A549 (cell line): Measurements from ENCODE around the gene SFRP2. TPM values are rescaled to one million over a fixed set of nuclear protein-coding genes. Genes with fewer than 3 reads are reported as not detected.

Source experiments
- ATAC-seq, 2 experiments: fragments of 200-7000 bp in 1 of 2; fragments of >200 bp in 1 of 2; cut with Nextera tagmentation in 1 of 2; cut with Tn5 transposase in 1 of 2; 3 replicates each; pipeline versions ENCODE4 v1.8.0 to v1.9.1; 2018 to 2020; ENCODE audit warnings: mild to moderate bottlenecking in 1 of 2, moderate library complexity in 1 of 2
- CTCF ChIA-PET: fragments of 300-600 bp; sonication (Branson Sonifier 250); formaldehyde crosslinking; extraction: SDS; loops from one replicate; lab custom pipeline; 2021; ENCODE audit warnings: antibody characterized with exemption, inconsistent platforms; lab: Yijun Ruan, JAX
- POLR2A ChIA-PET: fragments of 350-600 bp; formaldehyde crosslinking; extraction: SDS; loops from one replicate; lab custom pipeline; 2021; ENCODE audit warnings: antibody characterized with exemption, inconsistent platforms; lab: Yijun Ruan, JAX
- DNase-seq, 2 experiments: peaks; one replicate each; pipeline versions ENCODE4 v3.0.0 to v3.0.0-alpha.2; 2011 to 2016; ENCODE audit warnings: low read depth in 1 of 2, low spot score in 1 of 2
- FAIRE-seq: peaks from 2 replicates; lab custom pipeline; 2011; peaks lifted over from hg19 to GRCh38; lab: Jason Lieb, UNC
- H3K27ac ChIP-seq, 2 experiments: fragments of >200 bp; sonication (Bioruptor Twin); formaldehyde crosslinking; 3 replicates each; pipeline ENCODE4 v1.5.1; 2016 to 2017
- H3K4me1 ChIP-seq: fragments of >200 bp; sonication (Bioruptor Twin); formaldehyde crosslinking; 3 replicates; pipeline ENCODE4 v1.6.1; 2016
- H3K4me2 ChIP-seq: fragments of >200 bp; sonication (Bioruptor Twin); formaldehyde crosslinking; 3 replicates; pipeline ENCODE4 v1.6.1; 2016
- H3K4me3 ChIP-seq: fragments of >200 bp; sonication (Bioruptor Twin); formaldehyde crosslinking; 3 replicates; pipeline ENCODE4 v1.5.1; 2016
- H3K9me3 ChIP-seq: fragments of >200 bp; sonication (Bioruptor Twin); formaldehyde crosslinking; 3 replicates; pipeline ENCODE4 v1.6.1; 2016
- ATOH8 ChIP-seq: fragments of 250-450 bp; sonication (Bioruptor Pico); IDR thresholded peaks from 2 replicates; pipeline ENCODE4 v1.5.0; 2020; ENCODE audit warnings: low read depth, mild to moderate bottlenecking, moderate library complexity
- CBX2 ChIP-seq: fragments of 200-600 bp; sonication (generic); IDR thresholded peaks from 2 replicates; pipeline ENCODE4 v1.6.1; 2016; ENCODE audit warnings: low read depth, mild to moderate bottlenecking, borderline replicate concordance
- CBX8 ChIP-seq: fragments of 200-600 bp; sonication (generic); IDR thresholded peaks from 2 replicates; pipeline ENCODE4 v1.6.1; 2016
- CEBPB ChIP-seq, 2 experiments: fragments of >200 bp in 1 of 2; sonication (Bioruptor Twin) in 1 of 2; formaldehyde crosslinking in 1 of 2; IDR thresholded peaks; 2 replicates each; pipeline ENCODE4 v1.6.1; 2012 to 2016
- CHD2 ChIP-seq: fragments of 150-350 bp; IDR thresholded peaks from 2 replicates; pipeline ENCODE4 v1.6.1; 2014; ENCODE audit warnings: low read length; ENCODE audit not compliant: partially characterized antibody
- E2F6 ChIP-seq: IDR thresholded peaks from 2 replicates; pipeline ENCODE4 v1.6.1; 2012; ENCODE audit warnings: low read depth, borderline replicate concordance
- EHMT2 ChIP-seq: fragments of 200-600 bp; sonication (generic); IDR thresholded peaks from 2 replicates; pipeline ENCODE4 v1.6.1; 2016; ENCODE audit warnings: antibody characterized with exemption, low read depth, mild to moderate bottlenecking, moderate library complexity
- FOSB ChIP-seq: fragments of 250-450 bp; sonication (Bioruptor Pico); IDR thresholded peaks from 2 replicates; pipeline ENCODE4 v1.5.0; 2020; ENCODE audit warnings: mild to moderate bottlenecking, moderate library complexity
- FOSL2 ChIP-seq, 2 experiments: fragments of 450-650 bp in 1 of 2; fragments of >200 bp in 1 of 2; sonication (Bioruptor Twin) in 1 of 2; formaldehyde crosslinking; IDR thresholded peaks; 2 replicates each; pipeline versions ENCODE4 v1.5.0 to v1.6.1; 2016 to 2020; ENCODE audit warnings: mild to moderate bottlenecking in 1 of 2, moderate library complexity in 1 of 2
- GATA3 ChIP-seq: IDR thresholded peaks from 2 replicates; pipeline ENCODE4 v1.6.1; 2012; ENCODE audit warnings: borderline replicate concordance
- HEYL ChIP-seq: fragments of 250-450 bp; sonication (Bioruptor Pico); IDR thresholded peaks from 2 replicates; pipeline ENCODE4 v1.8.0; 2021; ENCODE audit warnings: mild to moderate bottlenecking, moderate library complexity
- HOXA7 ChIP-seq: fragments of 250-450 bp; sonication (Bioruptor Pico); IDR thresholded peaks from 2 replicates; pipeline ENCODE4 v1.5.0; 2020; ENCODE audit warnings: mild to moderate bottlenecking, moderate library complexity
- HOXB13 ChIP-seq: fragments of 250-450 bp; sonication (Bioruptor Pico); IDR thresholded peaks from 2 replicates; pipeline ENCODE4 v1.5.0; 2020; ENCODE audit warnings: low read depth, mild to moderate bottlenecking, moderate library complexity
- HOXB5 ChIP-seq: fragments of 250-450 bp; sonication (Bioruptor Pico); IDR thresholded peaks from 2 replicates; pipeline ENCODE4 v1.5.0; 2020; ENCODE audit warnings: mild to moderate bottlenecking, moderate library complexity
- MAFK ChIP-seq: fragments of 450-650 bp; IDR thresholded peaks from 2 replicates; pipeline ENCODE4 v1.6.1; 2014; ENCODE audit not compliant: partially characterized antibody
- MYC ChIP-seq: IDR thresholded peaks from 2 replicates; pipeline ENCODE4 v1.6.1; 2012; ENCODE audit warnings: mild to moderate bottlenecking, inconsistent platforms, low read length, improper control_type of control experiment, borderline replicate concordance
- NFE2L2 ChIP-seq: fragments of 150-350 bp; conservative IDR thresholded peaks from 2 replicates; pipeline ENCODE4 v1.6.1; 2014; ENCODE audit warnings: low read length
- NR3C1 ChIP-seq: fragments of >200 bp; sonication (Bioruptor Twin); formaldehyde crosslinking; IDR thresholded peaks from 3 replicates; pipeline ENCODE4 v1.6.1; 2017
- POLR2AphosphoS2 ChIP-seq: conservative IDR thresholded peaks from 2 replicates; pipeline ENCODE4 v1.6.1; 2012; ENCODE audit warnings: low read length, improper control_type of control experiment, inconsistent platforms
- RAD21 ChIP-seq, 2 experiments: fragments of >200 bp in 1 of 2; sonication (Bioruptor Twin) in 1 of 2; formaldehyde crosslinking in 1 of 2; IDR thresholded peaks in 1 of 2; conservative IDR thresholded peaks in 1 of 2; 2 replicates in 1 of 2; 3 replicates in 1 of 2; pipeline ENCODE4 v1.6.1; 2012 to 2018; ENCODE audit warnings: inconsistent platforms in 1 of 2
- RFX5 ChIP-seq: fragments of 450-650 bp; IDR thresholded peaks from 2 replicates; pipeline ENCODE4 v1.7.1; 2014; ENCODE audit warnings: antibody characterized with exemption, mild to moderate bottlenecking, moderate library complexity
- SMC3 ChIP-seq: fragments of >200 bp; sonication (Bioruptor Twin); formaldehyde crosslinking; IDR thresholded peaks from 3 replicates; pipeline ENCODE4 v1.6.1; 2018; ENCODE audit warnings: inconsistent platforms
- SREBF2 ChIP-seq: fragments of 450-650 bp; IDR thresholded peaks from 2 replicates; pipeline ENCODE4 v1.6.1; 2014; ENCODE audit warnings: mild to moderate bottlenecking, moderate library complexity
- ZSCAN20 ChIP-seq: fragments of 250-450 bp; sonication (Bioruptor Pico); IDR thresholded peaks from 2 replicates; pipeline ENCODE4 v1.8.0; 2022; ENCODE audit warnings: mild to moderate bottlenecking, moderate library complexity
- WGBS: methylation state at CpG from one replicate; pipeline ENCODE4 v1.1.6; 2017; ENCODE audit errors: missing lambda C conversion rate; 5-methylcytosine and 5-hydroxymethylcytosine counted together
- polyA plus RNA-seq, 4 experiments: library from polyadenylated mRNA; depleted of rRNA in 3 of 4; stranded (reverse); fragments of >200 nt; fragmentation: RNase III in 1 of 4; extraction: RNeasy Plus Mini Kit Qiagen cat#74134 plus additional on column Dnase treatment in 1 of 4; gene quantifications; 2 replicates in 3 of 4; 3 replicates in 1 of 4; pipeline ENCODE4 v1.2.3, GENCODE V29; 2011 to 2017
- TF ChIP-seq, protein P1 (sequence below): fragments of >200 bp; sonication (Bioruptor Twin); formaldehyde crosslinking; IDR thresholded peaks from 3 replicates; pipeline ENCODE4 v1.5.1; 2016
- TF ChIP-seq, protein P2 (sequence below): fragments of >200 bp; sonication (Bioruptor Twin); formaldehyde crosslinking; IDR thresholded peaks from 2 replicates; pipeline ENCODE4 v1.6.1; 2016
- TF ChIP-seq, protein P3 (sequence below): fragments of 200-600 bp; sonication (generic); IDR thresholded peaks from 2 replicates; pipeline ENCODE4 v1.6.1; 2016; ENCODE audit warnings: antibody characterized with exemption, mild to moderate bottlenecking, moderate library complexity

Gene SFRP2
- polyA plus RNA-seq, 2 of the 4 experiments (the other 2 are of a cell fraction), result not detected

DNA sequence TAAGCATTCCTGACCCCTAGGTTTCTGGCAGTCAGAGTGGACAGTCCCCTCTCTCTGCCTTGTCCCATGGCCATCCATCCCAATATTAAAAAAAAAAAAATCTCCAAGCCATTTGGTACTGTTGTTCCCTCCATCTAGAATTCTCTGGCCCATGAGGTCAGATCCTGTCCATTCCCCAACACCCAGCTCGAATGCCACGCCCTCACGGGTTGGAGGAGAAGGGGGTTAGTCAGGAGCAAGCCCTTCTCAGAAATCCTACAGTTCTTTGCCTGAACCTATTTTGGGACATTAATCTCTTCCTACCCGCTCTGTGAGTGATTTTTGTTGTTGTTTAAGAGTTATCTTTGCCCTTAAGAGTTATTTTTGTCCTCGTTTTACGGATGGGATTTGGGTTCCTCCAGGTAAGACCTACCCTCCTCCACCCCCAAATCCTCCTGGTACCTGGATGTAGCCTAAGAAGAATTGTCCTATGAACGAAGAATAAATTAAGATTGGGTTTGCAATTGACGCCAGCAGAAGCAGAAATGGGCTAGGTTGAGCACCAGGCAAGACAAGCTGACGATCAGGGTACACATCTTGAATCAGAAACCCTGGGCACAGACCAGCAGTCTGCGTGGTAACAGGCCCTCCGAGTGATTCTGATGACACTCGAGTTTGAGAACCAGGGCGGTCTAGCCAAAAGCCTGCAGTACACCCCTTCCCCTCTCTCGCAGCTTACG is 30.0 kb downstream of the SFRP2 start:
- no peak overlapping the region; the same call in 2 of the 3 replicates for H3K4me2 ChIP-seq

GRCh38 chr4:153758136-153758535 is 30.7 kb downstream of the SFRP2 start:
- POLR2A ChIA-PET, result no interaction called here
- CTCF ChIA-PET, result interaction anchor here (1.3 to 1.8 kb wide), 2 partner anchors 9 to 10 kb away, joined by 3 to 9 read pairs; no protein-coding TSS in a partner anchor
- DNase-seq (no peak), ATAC-seq (no peak), FAIRE-seq (no peak)
- Histone ChIP-seq H3K9me3 (no peaks in the 10 kb centered on the region), H3K4me1 (no peaks in the 10 kb centered on the region), H3K4me3 (no peak overlapping the region), H3K27ac (no peak overlapping the region), H3K4me2 (no peak overlapping the region)
- 79% methylated on average over 2 of the region's 2 CpGs for WGBS
- TF ChIP-seq, protein P1, sequence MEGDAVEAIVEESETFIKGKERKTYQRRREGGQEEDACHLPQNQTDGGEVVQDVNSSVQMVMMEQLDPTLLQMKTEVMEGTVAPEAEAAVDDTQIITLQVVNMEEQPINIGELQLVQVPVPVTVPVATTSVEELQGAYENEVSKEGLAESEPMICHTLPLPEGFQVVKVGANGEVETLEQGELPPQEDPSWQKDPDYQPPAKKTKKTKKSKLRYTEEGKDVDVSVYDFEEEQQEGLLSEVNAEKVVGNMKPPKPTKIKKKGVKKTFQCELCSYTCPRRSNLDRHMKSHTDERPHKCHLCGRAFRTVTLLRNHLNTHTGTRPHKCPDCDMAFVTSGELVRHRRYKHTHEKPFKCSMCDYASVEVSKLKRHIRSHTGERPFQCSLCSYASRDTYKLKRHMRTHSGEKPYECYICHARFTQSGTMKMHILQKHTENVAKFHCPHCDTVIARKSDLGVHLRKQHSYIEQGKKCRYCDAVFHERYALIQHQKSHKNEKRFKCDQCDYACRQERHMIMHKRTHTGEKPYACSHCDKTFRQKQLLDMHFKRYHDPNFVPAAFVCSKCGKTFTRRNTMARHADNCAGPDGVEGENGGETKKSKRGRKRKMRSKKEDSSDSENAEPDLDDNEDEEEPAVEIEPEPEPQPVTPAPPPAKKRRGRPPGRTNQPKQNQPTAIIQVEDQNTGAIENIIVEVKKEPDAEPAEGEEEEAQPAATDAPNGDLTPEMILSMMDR, result no peak
- TF ChIP-seq CEBPB (IDR thresholded peaks at IDR 0.05) (no peak), ATOH8 (CRISPR knock-in tag) (no peak), NFE2L2 (no peak), FOSL2 (IDR thresholded peaks at IDR 0.05) (no peak), FOSL2 (CRISPR knock-in tag; IDR thresholded peaks at IDR 0.05) (no peak), MAFK (no peak), FOSB (no peak), CHD2 (no peak), EHMT2 (no peak), E2F6 (no peak), NR3C1 (no peak), ZSCAN20 (CRISPR knock-in tag) (no peak), POLR2AphosphoS2 (no peak)
- TF ChIP-seq, protein P2, sequence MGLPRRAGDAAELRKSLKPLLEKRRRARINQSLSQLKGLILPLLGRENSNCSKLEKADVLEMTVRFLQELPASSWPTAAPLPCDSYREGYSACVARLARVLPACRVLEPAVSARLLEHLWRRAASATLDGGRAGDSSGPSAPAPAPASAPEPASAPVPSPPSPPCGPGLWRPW, result no peak

More for the DNA sequence above, 30.0 kb downstream of the SFRP2 start:
- no peak for ATAC-seq
- WGBS, result 75% methylated on average over 15 of the region's 15 CpGs
- ChIA-PET CTCF (interaction anchor here (1.3 to 1.8 kb wide), 2 partner anchors 9 kb away, joined by 3 to 9 read pairs; no protein-coding TSS in a partner anchor), POLR2A (no interaction called here)
- TF ChIP-seq HEYL, result no peak
- Histone ChIP-seq H3K27ac (no peak overlapping the region), H3K9me3 (no peaks in the 10 kb centered on the region), H3K4me3 (no peak overlapping the region), H3K4me1 (no peaks in the 10 kb centered on the region)
- no peak for DNase-seq
- no peak for FAIRE-seq

- DNase-seq, result no peak
- Histone ChIP-seq H3K4me2 (no peak overlapping the region), H3K9me3 (no peaks in the 10 kb centered on the region), H3K4me1 (no peaks in the 10 kb centered on the region), H3K27ac (no peak overlapping the region), H3K4me3 (no peak overlapping the region)
- no CpG with 5 or more reads among the region's 1 CpG for WGBS
- no peak for ATAC-seq
- CTCF ChIA-PET, result interaction anchor here (1.3 to 1.8 kb wide), 2 partner anchors 8 to 11 kb away, joined by 3 to 9 read pairs; no protein-coding TSS in a partner anchor
- FAIRE-seq, result no peak
- POLR2A ChIA-PET, result no interaction called here
- no peak for TF ChIP-seq CHD2
- no peak for TF ChIP-seq CBX2
- no peak for TF ChIP-seq SMC3
- no peak for TF ChIP-seq CBX8
- TF ChIP-seq HOXB5 (CRISPR knock-in tag), result no peak
- no peak for TF ChIP-seq RAD21 (conservative IDR thresholded peaks at IDR 0.05 in 1 of 2, IDR thresholded peaks at IDR 0.05 in 1 of 2)
- no peak for TF ChIP-seq RFX5
- TF ChIP-seq GATA3, result no peak
- TF ChIP-seq MYC, result no peak
- no peak for TF ChIP-seq SREBF2
- TF ChIP-seq HOXB13 (CRISPR knock-in tag), result no peak
- TF ChIP-seq HOXA7 (CRISPR knock-in tag), result no peak
- TF ChIP-seq, protein P3, sequence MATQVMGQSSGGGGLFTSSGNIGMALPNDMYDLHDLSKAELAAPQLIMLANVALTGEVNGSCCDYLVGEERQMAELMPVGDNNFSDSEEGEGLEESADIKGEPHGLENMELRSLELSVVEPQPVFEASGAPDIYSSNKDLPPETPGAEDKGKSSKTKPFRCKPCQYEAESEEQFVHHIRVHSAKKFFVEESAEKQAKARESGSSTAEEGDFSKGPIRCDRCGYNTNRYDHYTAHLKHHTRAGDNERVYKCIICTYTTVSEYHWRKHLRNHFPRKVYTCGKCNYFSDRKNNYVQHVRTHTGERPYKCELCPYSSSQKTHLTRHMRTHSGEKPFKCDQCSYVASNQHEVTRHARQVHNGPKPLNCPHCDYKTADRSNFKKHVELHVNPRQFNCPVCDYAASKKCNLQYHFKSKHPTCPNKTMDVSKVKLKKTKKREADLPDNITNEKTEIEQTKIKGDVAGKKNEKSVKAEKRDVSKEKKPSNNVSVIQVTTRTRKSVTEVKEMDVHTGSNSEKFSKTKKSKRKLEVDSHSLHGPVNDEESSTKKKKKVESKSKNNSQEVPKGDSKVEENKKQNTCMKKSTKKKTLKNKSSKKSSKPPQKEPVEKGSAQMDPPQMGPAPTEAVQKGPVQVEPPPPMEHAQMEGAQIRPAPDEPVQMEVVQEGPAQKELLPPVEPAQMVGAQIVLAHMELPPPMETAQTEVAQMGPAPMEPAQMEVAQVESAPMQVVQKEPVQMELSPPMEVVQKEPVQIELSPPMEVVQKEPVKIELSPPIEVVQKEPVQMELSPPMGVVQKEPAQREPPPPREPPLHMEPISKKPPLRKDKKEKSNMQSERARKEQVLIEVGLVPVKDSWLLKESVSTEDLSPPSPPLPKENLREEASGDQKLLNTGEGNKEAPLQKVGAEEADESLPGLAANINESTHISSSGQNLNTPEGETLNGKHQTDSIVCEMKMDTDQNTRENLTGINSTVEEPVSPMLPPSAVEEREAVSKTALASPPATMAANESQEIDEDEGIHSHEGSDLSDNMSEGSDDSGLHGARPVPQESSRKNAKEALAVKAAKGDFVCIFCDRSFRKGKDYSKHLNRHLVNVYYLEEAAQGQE, result no peak
Observed at GRCh38 chr4:153757407-153757806, 31.5 kb downstream of the SFRP2 start.
